AG04449 (cell line): Measurements from ENCODE around the gene DAB2IP.

Experiments used
- CTCF ChIA-PET: fragments of 350-600 bp; formaldehyde crosslinking; extraction: SDS; loops from one replicate; lab custom pipeline; 2021; ENCODE audit warnings: antibody characterized with exemption; lab: Yijun Ruan, JAX
- POLR2A ChIA-PET: fragments of 400-600, 350-600 bp; formaldehyde crosslinking; extraction: SDS; loops from one replicate; lab custom pipeline; 2020; ENCODE audit warnings: antibody characterized with exemption, inconsistent platforms; lab: Yijun Ruan, JAX
- DNase-seq: peaks from one replicate; pipeline ENCODE4 v3.0.0-alpha.2; 2010; ENCODE audit warnings: low read depth, low spot score
- H3K4me3 ChIP-seq: 2 replicates; pipeline ENCODE4 v1.5.1; 2011; ENCODE audit warnings: low read depth, mild to moderate bottlenecking, control low read depth, low read length
- CTCF ChIP-seq: IDR thresholded peaks from one replicate; pipeline ENCODE4 v1.5.1; 2011; ENCODE audit warnings: mild to moderate bottlenecking, moderate library complexity, low read length, control low read depth, inconsistent platforms; ENCODE audit not compliant: insufficient read depth; ENCODE audit errors: missing control alignments

Gene DAB2IP

GRCh38 chr9:121822093-121823085 is 171.0 kb downstream of the DAB2IP start:
- ChIA-PET CTCF (no interaction called here), POLR2A (no interaction called here)
- no peak for TF ChIP-seq CTCF
- no peak for DNase-seq
- H3K4me3 ChIP-seq, result no peak overlapping the region

- no peak for DNase-seq
- POLR2A ChIA-PET, result no interaction called here
Observed at GRCh38 chr9:121823451-121824169, 172.2 kb downstream of the DAB2IP start.

GRCh38 chr9:121824651-121825030 is 173.2 kb downstream of the DAB2IP start:
- TF ChIP-seq CTCF, result no peak
- POLR2A ChIA-PET, result no interaction called here
- H3K4me3 ChIP-seq, result no peak overlapping the region
- CTCF ChIA-PET, result no interaction called here
- DNase-seq, result no peak

More at GRCh38 chr9:121823451-121824169, 172.2 kb downstream of the DAB2IP start:
- no peak overlapping the region for H3K4me3 ChIP-seq
- CTCF ChIA-PET, result no interaction called here
- no peak for TF ChIP-seq CTCF

GRCh38 chr9:121825031-121825691 is 173.7 kb downstream of the DAB2IP start:
- DNase-seq, result no peak
- CTCF ChIA-PET, result no interaction called here
- no peak for TF ChIP-seq CTCF
- no peak overlapping the region for H3K4me3 ChIP-seq
- POLR2A ChIA-PET, result no interaction called here

GRCh38 chr9:121826711-121827110 is 175.3 kb downstream of the DAB2IP start:
- no peak for DNase-seq
- ChIA-PET POLR2A (no interaction called here), CTCF (no interaction called here)
- no peak for TF ChIP-seq CTCF
- no peak overlapping the region for H3K4me3 ChIP-seq
